NOMO-1 treated with dmso at 0.1 percent for 144 hours (cell line): Measurements from ENCODE around the gene FAM149B1.

Experiments used
- DNase-seq: peaks from one replicate; lab custom pipeline; 2025; ENCODE audit not compliant: unreplicated experiment; lab: John Stamatoyannopoulos, UW

Gene FAM149B1

GRCh38 chr10:73263693-73264347 lies 95.9 kb downstream of the FAM149B1 start:
- DNase-seq, result no peak

DNA sequence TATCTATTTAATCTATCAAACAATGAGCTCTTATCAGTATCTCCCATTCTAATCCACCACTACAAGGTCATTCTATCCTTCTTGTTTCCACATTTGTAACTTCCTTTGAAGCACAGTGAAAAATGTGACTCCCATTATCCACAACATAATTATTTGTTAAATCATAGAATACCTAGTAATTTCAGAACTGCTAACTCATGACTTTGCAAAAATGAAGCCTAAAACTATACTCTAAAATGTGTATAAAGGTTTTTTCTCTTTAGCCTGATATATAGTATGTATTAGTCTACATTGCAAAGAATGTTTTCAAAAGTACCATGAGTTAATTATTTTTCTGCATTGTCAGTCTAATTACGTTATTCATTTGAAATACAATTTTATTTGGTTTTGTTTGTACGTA lies 96.5 kb downstream of the FAM149B1 start:
- DNase-seq, result no peak

DNA sequence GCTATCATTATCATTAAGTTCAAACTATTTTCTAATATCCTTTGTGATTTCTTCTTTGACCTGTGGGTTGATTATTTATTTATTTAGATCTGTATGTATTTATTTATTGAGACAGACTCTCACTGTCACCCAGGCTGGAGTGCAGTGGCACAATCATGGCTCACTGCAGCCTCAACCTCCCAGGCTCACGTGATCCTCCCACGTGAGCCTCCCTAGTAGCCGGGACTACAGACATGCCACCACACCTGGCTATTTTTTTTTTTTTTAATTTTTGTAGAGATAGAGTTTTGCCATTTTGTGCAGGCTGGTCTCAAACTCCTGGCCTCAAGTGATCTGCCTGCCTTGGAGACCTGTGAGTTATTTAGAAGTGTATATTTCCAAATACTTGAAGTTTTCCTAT lies 113.2 kb downstream of the FAM149B1 start:
- no peak for DNase-seq

DNA sequence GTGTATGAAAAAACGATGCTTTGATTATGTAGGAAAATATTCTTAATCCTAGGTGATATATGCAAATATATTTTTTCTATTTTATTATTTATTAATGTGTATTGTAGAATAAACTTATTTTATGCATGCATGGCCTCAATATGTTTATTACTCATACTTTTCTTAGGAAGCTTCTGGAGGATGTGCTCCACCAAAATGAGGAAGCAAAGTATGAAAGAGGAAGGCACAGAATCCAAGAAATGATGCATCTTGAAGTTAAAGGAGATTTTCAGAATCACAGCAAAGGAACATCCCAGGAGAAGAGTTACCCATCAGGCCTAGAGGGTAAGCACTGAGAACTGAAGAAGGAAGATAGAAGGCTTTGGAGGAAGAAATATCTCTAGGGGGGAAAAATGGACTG lies 119.5 kb downstream of the FAM149B1 start:
- peak; percentile 24 for DNase-seq

GRCh38 chr10:73289958-73290357 lies 122.0 kb downstream of the FAM149B1 start:
- no peak for DNase-seq

DNA sequence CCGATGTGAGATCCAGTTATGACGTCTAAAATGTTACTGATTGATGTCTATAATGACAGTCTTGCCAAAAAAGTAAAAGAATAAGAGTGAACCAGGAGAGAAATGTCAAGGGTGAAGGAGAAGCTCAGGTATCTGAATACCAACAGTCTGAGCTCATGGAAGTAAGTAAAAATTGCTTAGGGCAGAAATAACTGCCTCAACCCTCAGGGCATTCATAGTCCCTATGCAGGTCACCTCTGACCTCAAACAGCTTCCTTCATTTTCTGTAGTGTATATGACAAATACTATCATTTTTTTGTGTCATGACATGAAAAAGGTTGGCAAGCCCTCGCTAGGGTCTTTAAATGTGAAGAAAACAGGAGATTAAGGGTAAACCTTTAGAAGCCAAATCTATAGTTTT lies 125.5 kb downstream of the FAM149B1 start:
- DNase-seq, result no peak
